PC-9 (cell line): ENCODE results near the gene AGPAT3. TPM values are rescaled to one million over a fixed set of nuclear protein-coding genes. Genes with fewer than 3 reads are reported as not detected.

Experiments
- BruUV-seq: library from RNA; stranded (reverse); fragments of 400-500 nt; replicated peaks from 2 replicates; lab custom pipeline; 2021; lab: Mats Ljungman, UMichigan
- CTCF ChIA-PET: fragments of 300-600 bp; sonication (Branson Sonifier 250); formaldehyde crosslinking; loops from one replicate; lab custom pipeline; 2022; ENCODE audit warnings: antibody characterized with exemption; lab: Charles Lee
- POLR2A ChIA-PET: fragments of 300-600 bp; sonication (Branson Sonifier 250); formaldehyde crosslinking; loops from one replicate; lab custom pipeline; 2022; ENCODE audit warnings: antibody characterized with exemption; ENCODE audit not compliant: unreplicated experiment; lab: Charles Lee
- DNase-seq, 2 experiments: peaks; one replicate each; pipeline versions ENCODE4 v3.0.0 to v3.0.0-alpha.2; 2015 to 2022; ENCODE audit warnings: mixed read lengths in 1 of 2
- H2AFZ ChIP-seq: fragments of 200-600 bp; sonication (generic); 2 replicates; pipeline ENCODE4 v1.8.1; 2017; ENCODE audit warnings: antibody characterized with exemption
- H3F3A ChIP-seq: fragments of 200-600 bp; sonication (generic); 2 replicates; pipeline ENCODE4 v1.8.1; 2017; ENCODE audit warnings: antibody characterized with exemption, mild to moderate bottlenecking, low read depth; ENCODE audit not compliant: insufficient read depth
- H3K27ac ChIP-seq: fragments of 200-600 bp; sonication (generic); 2 replicates; pipeline ENCODE4 v1.6.1; 2016; ENCODE audit warnings: mixed run types
- H3K27me3 ChIP-seq: fragments of 200-600 bp; sonication (generic); 2 replicates; pipeline ENCODE4 v1.6.1; 2016; ENCODE audit warnings: low read depth, mixed run types; ENCODE audit not compliant: insufficient read depth
- H3K36me3 ChIP-seq: fragments of 200-600 bp; sonication (generic); 2 replicates; pipeline ENCODE4 v1.6.1; 2016; ENCODE audit warnings: low read depth, mixed run types
- H3K4me1 ChIP-seq: fragments of 200-600 bp; sonication (generic); replicated peaks from 2 replicates; pipeline ENCODE4 v1.6.1; 2016; ENCODE audit warnings: mixed run types; ENCODE audit not compliant: insufficient read depth
- H3K4me2 ChIP-seq: fragments of 200-600 bp; sonication (generic); 2 replicates; pipeline ENCODE4 v1.6.1; 2017; ENCODE audit warnings: mixed run types
- H3K4me3 ChIP-seq: fragments of 200-600 bp; sonication (generic); 2 replicates; pipeline ENCODE4 v1.6.1; 2016; ENCODE audit warnings: mixed run types
- H3K79me2 ChIP-seq: fragments of 200-600 bp; sonication (generic); 2 replicates; pipeline ENCODE4 v1.6.1; 2017; ENCODE audit warnings: low read depth, mixed run types
- H3K9me2 ChIP-seq: fragments of 200-600 bp; sonication (generic); 2 replicates; pipeline ENCODE4 v1.8.1; 2017; ENCODE audit warnings: mild to moderate bottlenecking; ENCODE audit not compliant: insufficient read depth
- H3K9me3 ChIP-seq: fragments of 200-600 bp; sonication (generic); 2 replicates; pipeline ENCODE4 v1.8.1; 2016; ENCODE audit warnings: low read depth; ENCODE audit not compliant: insufficient read depth
- H4K20me1 ChIP-seq: fragments of 200-600 bp; sonication (generic); 2 replicates; pipeline ENCODE4 v1.8.1; 2017; ENCODE audit not compliant: insufficient read depth
- EZH2 ChIP-seq: fragments of 200-600 bp; sonication (generic); IDR thresholded peaks from 2 replicates; pipeline ENCODE4 v1.8.0; 2017; ENCODE audit warnings: antibody characterized with exemption, low read depth
- intact Hi-C: fragments of 100-400 bp; cut with micrococcal nuclease; formaldehyde crosslinking; loops from one replicate; pipeline ENCODE4 v1.10.0; 2022; ENCODE audit not compliant: unreplicated experiment
- total RNA-seq: library from RNA; stranded (reverse); gene quantifications from 2 replicates; pipeline ENCODE4 v1.2.3, GENCODE V29; 2021
- TF ChIP-seq, protein P1 (sequence below): fragments of 200-600 bp; sonication (generic); conservative IDR thresholded peaks from 2 replicates; pipeline ENCODE4 v1.6.1; 2017; ENCODE audit warnings: mixed run types, antibody characterized with exemption, mild to moderate bottlenecking, moderate library complexity

The AGPAT3 gene
- total RNA-seq, 1 experiment from 2014 or later = 39.0 TPM

DNA sequence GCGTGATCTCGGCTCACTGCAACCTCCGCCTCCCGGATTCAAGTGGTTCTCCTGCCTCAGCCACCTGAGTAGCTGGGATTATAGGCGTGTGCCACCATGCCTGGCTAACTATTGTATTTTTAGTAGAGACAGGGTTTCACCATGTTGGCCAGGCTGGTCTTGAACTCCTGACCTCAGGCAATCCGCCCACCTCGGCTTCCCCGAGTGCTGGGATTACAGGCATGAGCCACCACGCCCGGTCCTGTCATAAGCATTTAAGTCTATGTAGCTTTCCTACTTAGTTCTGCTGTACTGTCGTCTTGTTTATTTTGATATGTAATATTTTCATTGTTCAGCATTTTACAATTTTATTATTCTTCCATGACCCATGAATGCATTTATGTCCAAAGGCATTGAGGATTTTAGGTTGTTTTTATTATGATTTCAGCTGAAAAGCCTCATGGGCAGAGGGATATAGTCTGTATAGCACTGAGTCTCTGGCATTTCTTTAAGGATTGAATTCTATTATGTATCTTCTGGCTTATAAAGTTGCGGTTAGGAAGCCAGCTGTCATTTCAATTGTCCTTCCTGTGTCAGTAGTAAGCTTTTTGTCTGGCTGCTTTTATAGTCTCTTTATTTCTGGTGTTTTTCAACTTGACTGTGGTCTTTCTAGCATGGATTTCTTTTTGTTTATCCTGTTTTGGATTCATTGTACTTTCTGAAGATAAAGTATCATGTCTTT, 9.2 kb downstream of the AGPAT3 start:
- ChIA-PET POLR2A (no interaction called here), CTCF (no interaction called here)
- no peaks in the 10 kb centered on the region for H3K9me3 ChIP-seq
- no peaks in the 10 kb centered on the region for H3K27me3 ChIP-seq
- no peak overlapping the region for H3K27ac ChIP-seq
- peaks cover under 1% of the 10 kb centered on the region for H3K4me1 ChIP-seq
- H2AFZ ChIP-seq = no peak overlapping the region
- intact Hi-C loops = no loop called here
- H3K79me2 ChIP-seq = peaks cover 7% of the 10 kb centered on the region; the same call in 1 of the 2 replicates
- no peak overlapping the region for H3K4me2 ChIP-seq
- DNase-seq = no peak
- H3K9me2 ChIP-seq = no peaks in the 10 kb centered on the region
- no peaks in the 10 kb centered on the region; the same call in 1 of the 2 replicates for H3F3A ChIP-seq
- 0 out of 2 replicates have a peak, but pooled peaks cover under 1% of the 10 kb centered on the region for H4K20me1 ChIP-seq
- BruUV-seq = no TSS peak
- TF ChIP-seq EZH2 = no peak
- TF ChIP-seq, protein P1, sequence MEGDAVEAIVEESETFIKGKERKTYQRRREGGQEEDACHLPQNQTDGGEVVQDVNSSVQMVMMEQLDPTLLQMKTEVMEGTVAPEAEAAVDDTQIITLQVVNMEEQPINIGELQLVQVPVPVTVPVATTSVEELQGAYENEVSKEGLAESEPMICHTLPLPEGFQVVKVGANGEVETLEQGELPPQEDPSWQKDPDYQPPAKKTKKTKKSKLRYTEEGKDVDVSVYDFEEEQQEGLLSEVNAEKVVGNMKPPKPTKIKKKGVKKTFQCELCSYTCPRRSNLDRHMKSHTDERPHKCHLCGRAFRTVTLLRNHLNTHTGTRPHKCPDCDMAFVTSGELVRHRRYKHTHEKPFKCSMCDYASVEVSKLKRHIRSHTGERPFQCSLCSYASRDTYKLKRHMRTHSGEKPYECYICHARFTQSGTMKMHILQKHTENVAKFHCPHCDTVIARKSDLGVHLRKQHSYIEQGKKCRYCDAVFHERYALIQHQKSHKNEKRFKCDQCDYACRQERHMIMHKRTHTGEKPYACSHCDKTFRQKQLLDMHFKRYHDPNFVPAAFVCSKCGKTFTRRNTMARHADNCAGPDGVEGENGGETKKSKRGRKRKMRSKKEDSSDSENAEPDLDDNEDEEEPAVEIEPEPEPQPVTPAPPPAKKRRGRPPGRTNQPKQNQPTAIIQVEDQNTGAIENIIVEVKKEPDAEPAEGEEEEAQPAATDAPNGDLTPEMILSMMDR = no peak
- no peak overlapping the region for H3K4me3 ChIP-seq
- H3K36me3 ChIP-seq = no peaks in the 10 kb centered on the region

GRCh38 chr21:43876605-43877004, 11.6 kb downstream of the AGPAT3 start:
- peaks cover 8% of the 10 kb centered on the region; the same call in 1 of the 2 replicates for H4K20me1 ChIP-seq
- H3K4me1 ChIP-seq = peaks cover 19% of the 10 kb centered on the region
- H3K27ac ChIP-seq = no peak overlapping the region
- H3K9me3 ChIP-seq = no peaks in the 10 kb centered on the region
- TF ChIP-seq EZH2 = no peak
- TF ChIP-seq, protein P1 = no peak
- DNase-seq = no peak
- no peaks in the 10 kb centered on the region for H3K79me2 ChIP-seq
- no peaks in the 10 kb centered on the region for H3K9me2 ChIP-seq
- no peak overlapping the region for H3K4me3 ChIP-seq
- peaks cover 9% of the 10 kb centered on the region for H3F3A ChIP-seq
- CTCF ChIA-PET = no interaction called here
- no peaks in the 10 kb centered on the region for H3K36me3 ChIP-seq
- no peaks in the 10 kb centered on the region for H3K27me3 ChIP-seq
- no peak overlapping the region for H2AFZ ChIP-seq
- intact Hi-C loops = no loop called here
- POLR2A ChIA-PET = no interaction called here
- H3K4me2 ChIP-seq = no peak overlapping the region
- BruUV-seq = no TSS peak

- no peaks in the 10 kb centered on the region for H3K9me3 ChIP-seq
- intact Hi-C loops = no loop called here
- peaks cover 9% of the 10 kb centered on the region for H3F3A ChIP-seq
- no peak overlapping the region for H2AFZ ChIP-seq
- no peaks in the 10 kb centered on the region for H3K27me3 ChIP-seq
- H3K27ac ChIP-seq = no peak overlapping the region
- peaks cover 19% of the 10 kb centered on the region for H3K4me1 ChIP-seq
- H3K4me3 ChIP-seq = no peak overlapping the region
- peaks cover 8% of the 10 kb centered on the region; the same call in 1 of the 2 replicates for H4K20me1 ChIP-seq
- H3K79me2 ChIP-seq = no peaks in the 10 kb centered on the region
- no peak overlapping the region for H3K4me2 ChIP-seq
- no peak for DNase-seq
- POLR2A ChIA-PET = no interaction called here
- H3K36me3 ChIP-seq = no peaks in the 10 kb centered on the region
- TF ChIP-seq EZH2 = no peak
- TF ChIP-seq, protein P1 = no peak
- CTCF ChIA-PET = no interaction called here
- H3K9me2 ChIP-seq = no peaks in the 10 kb centered on the region
- BruUV-seq = no TSS peak
These were observed 13.0 kb downstream of the AGPAT3 start for GRCh38 chr21:43877936-43878575.
